ENCODE data around the gene TF.

TF gene

GRCh38 chr3:133758568-133758928 is 12.4 kb downstream of the TF start:
- no peak overlapping the region for H3K9ac ChIP-seq (ENCODE audit: low read length)

GRCh38 chr3:133758964-133759739 is 13.0 kb downstream of the TF start:
- no peak overlapping the region for H2AFZ ChIP-seq (ENCODE audit: low read length)
- no peak overlapping the region for H3K4me2 ChIP-seq (ENCODE audit: low read depth, low read length)
- no peaks in the 10 kb centered on the region for H3F3A ChIP-seq (ENCODE audit: insufficient read depth, low read length)
- no peaks in the 10 kb centered on the region for H3K79me2 ChIP-seq (ENCODE audit: low read length)
- no peaks in the 10 kb centered on the region for H3K36me3 ChIP-seq (replicated peaks; ENCODE audit: insufficient read depth, low read length)
- no peaks in the 10 kb centered on the region for H3K9me2 ChIP-seq (replicated peaks; ENCODE audit: insufficient read depth, low read length)
- H3K4me1 ChIP-seq (ENCODE audit: low read length), result no peaks in the 10 kb centered on the region
- H3K9me3 ChIP-seq (replicated peaks; ENCODE audit: insufficient read depth, low read length), result no peaks in the 10 kb centered on the region
- H3K27ac ChIP-seq (ENCODE audit: low read length), result no peak overlapping the region
- H3K27me3 ChIP-seq (replicated peaks; ENCODE audit: insufficient read depth, low read length), result no peaks in the 10 kb centered on the region
- no peaks in the 10 kb centered on the region for H4K20me1 ChIP-seq (ENCODE audit: insufficient read depth, low read length)
- TF ChIP-seq EZH2phosphoT487 (IDR thresholded peaks at IDR 0.05; ENCODE audit: low read length) (no peak), EZH2 (optimal IDR thresholded peaks at IDR 0.05; ENCODE audit: low read depth, low read length) (no peak)
- TF ChIP-seq, protein P1, sequence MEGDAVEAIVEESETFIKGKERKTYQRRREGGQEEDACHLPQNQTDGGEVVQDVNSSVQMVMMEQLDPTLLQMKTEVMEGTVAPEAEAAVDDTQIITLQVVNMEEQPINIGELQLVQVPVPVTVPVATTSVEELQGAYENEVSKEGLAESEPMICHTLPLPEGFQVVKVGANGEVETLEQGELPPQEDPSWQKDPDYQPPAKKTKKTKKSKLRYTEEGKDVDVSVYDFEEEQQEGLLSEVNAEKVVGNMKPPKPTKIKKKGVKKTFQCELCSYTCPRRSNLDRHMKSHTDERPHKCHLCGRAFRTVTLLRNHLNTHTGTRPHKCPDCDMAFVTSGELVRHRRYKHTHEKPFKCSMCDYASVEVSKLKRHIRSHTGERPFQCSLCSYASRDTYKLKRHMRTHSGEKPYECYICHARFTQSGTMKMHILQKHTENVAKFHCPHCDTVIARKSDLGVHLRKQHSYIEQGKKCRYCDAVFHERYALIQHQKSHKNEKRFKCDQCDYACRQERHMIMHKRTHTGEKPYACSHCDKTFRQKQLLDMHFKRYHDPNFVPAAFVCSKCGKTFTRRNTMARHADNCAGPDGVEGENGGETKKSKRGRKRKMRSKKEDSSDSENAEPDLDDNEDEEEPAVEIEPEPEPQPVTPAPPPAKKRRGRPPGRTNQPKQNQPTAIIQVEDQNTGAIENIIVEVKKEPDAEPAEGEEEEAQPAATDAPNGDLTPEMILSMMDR (IDR thresholded peaks at IDR 0.05; ENCODE audit: low read length), result no peak
- DNase-seq, result no peak
- H3K4me3 ChIP-seq (ENCODE audit: low read length), result no peak overlapping the region
- H3K9ac ChIP-seq (ENCODE audit: low read length), result no peak overlapping the region

More at GRCh38 chr3:133758568-133758928, 12.4 kb downstream of the TF start:
- H4K20me1 ChIP-seq (ENCODE audit: insufficient read depth, low read length), result no peaks in the 10 kb centered on the region
- H3K27ac ChIP-seq (ENCODE audit: low read length), result no peak overlapping the region
- no peaks in the 10 kb centered on the region for H3K9me3 ChIP-seq (replicated peaks; ENCODE audit: insufficient read depth, low read length)
- no peak overlapping the region for H2AFZ ChIP-seq (ENCODE audit: low read length)
- TF ChIP-seq EZH2phosphoT487 (IDR thresholded peaks at IDR 0.05; ENCODE audit: low read length) (no peak), EZH2 (optimal IDR thresholded peaks at IDR 0.05; ENCODE audit: low read depth, low read length) (no peak)
- TF ChIP-seq, protein P1 (IDR thresholded peaks at IDR 0.05; ENCODE audit: low read length), result no peak
- no peak overlapping the region for H3K4me3 ChIP-seq (ENCODE audit: low read length)
- DNase-seq, result no peak
- H3K9me2 ChIP-seq (replicated peaks; ENCODE audit: insufficient read depth, low read length), result no peaks in the 10 kb centered on the region
- no peaks in the 10 kb centered on the region for H3F3A ChIP-seq (ENCODE audit: insufficient read depth, low read length)
- H3K36me3 ChIP-seq (replicated peaks; ENCODE audit: insufficient read depth, low read length), result no peaks in the 10 kb centered on the region
- H3K79me2 ChIP-seq (ENCODE audit: low read length), result no peaks in the 10 kb centered on the region
- H3K4me2 ChIP-seq (ENCODE audit: low read depth, low read length), result no peak overlapping the region
- no peaks in the 10 kb centered on the region for H3K4me1 ChIP-seq (ENCODE audit: low read length)
- no peaks in the 10 kb centered on the region for H3K27me3 ChIP-seq (replicated peaks; ENCODE audit: insufficient read depth, low read length)

DNA sequence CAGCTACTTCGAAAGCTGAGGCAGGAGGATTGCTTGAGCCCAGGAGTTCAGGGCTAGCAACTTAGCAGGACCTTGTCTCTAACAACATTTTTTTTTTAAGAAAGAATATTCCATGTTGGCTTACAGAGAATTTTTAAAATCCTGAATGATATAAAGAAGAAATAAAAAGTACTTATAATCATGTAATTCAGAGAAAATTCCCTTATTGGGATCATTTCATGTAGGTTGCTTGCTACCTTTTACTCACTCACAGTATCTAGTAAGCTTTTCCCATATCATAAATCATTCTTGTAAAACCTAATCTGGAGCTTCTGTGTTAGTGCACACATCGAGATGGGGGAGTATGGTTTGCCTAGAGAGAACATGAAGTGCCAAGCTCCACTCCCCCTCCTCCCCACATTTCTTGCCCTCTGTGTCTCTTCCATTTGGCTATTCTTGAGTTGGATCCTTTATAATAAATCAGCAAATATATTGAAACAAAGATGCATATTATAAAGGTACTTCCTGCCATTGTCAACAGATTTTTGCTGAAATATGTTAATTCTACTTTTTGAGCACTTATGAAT is 13.6 kb downstream of the TF start:
- no peaks in the 10 kb centered on the region for H3K9me2 ChIP-seq (replicated peaks; ENCODE audit: insufficient read depth, low read length)
- H3F3A ChIP-seq (ENCODE audit: insufficient read depth, low read length), result no peaks in the 10 kb centered on the region
- DNase-seq, result no peak
- TF ChIP-seq EZH2phosphoT487 (IDR thresholded peaks at IDR 0.05; ENCODE audit: low read length), result no peak
- TF ChIP-seq, protein P1 (IDR thresholded peaks at IDR 0.05; ENCODE audit: low read length), result no peak
- no peak for TF ChIP-seq EZH2 (optimal IDR thresholded peaks at IDR 0.05; ENCODE audit: low read depth, low read length)
- H3K4me2 ChIP-seq (ENCODE audit: low read depth, low read length), result no peak overlapping the region
- H4K20me1 ChIP-seq (ENCODE audit: insufficient read depth, low read length), result no peaks in the 10 kb centered on the region
- no peak overlapping the region for H3K4me3 ChIP-seq (ENCODE audit: low read length)
- H3K27ac ChIP-seq (ENCODE audit: low read length), result no peak overlapping the region
- no peaks in the 10 kb centered on the region for H3K9me3 ChIP-seq (replicated peaks; ENCODE audit: insufficient read depth, low read length)
- H2AFZ ChIP-seq (ENCODE audit: low read length), result no peak overlapping the region
- no peaks in the 10 kb centered on the region for H3K79me2 ChIP-seq (ENCODE audit: low read length)
- no peaks in the 10 kb centered on the region for H3K4me1 ChIP-seq (ENCODE audit: low read length)
- H3K27me3 ChIP-seq (replicated peaks; ENCODE audit: insufficient read depth, low read length), result no peaks in the 10 kb centered on the region
- no peak overlapping the region for H3K9ac ChIP-seq (ENCODE audit: low read length)
- H3K36me3 ChIP-seq (replicated peaks; ENCODE audit: insufficient read depth, low read length), result no peaks in the 10 kb centered on the region
